Raji (cell line): ENCODE measurements around the gene ANKRD62.

Source experiments
- POLR2A ChIP-seq: IDR thresholded peaks from 2 replicates; pipeline ENCODE4 v1.6.1; 2011; ENCODE audit warnings: low read depth, low read length, control low read depth; ENCODE audit not compliant: insufficient read depth

Gene ANKRD62

GRCh38 chr18:12113999-12114646 is 20.5 kb downstream of the ANKRD62 start:
- no peak for TF ChIP-seq POLR2A

GRCh38 chr18:12119358-12119757 is 25.7 kb downstream of the ANKRD62 start:
- no peak for TF ChIP-seq POLR2A

GRCh38 chr18:12121175-12122042 is 27.8 kb downstream of the ANKRD62 start:
- no peak for TF ChIP-seq POLR2A

GRCh38 chr18:12154361-12154760 is 60.7 kb downstream of the ANKRD62 start:
- TF ChIP-seq POLR2A, result no peak

GRCh38 chr18:12155996-12156395 is 62.4 kb downstream of the ANKRD62 start:
- TF ChIP-seq POLR2A, result no peak

GRCh38 chr18:12159446-12159845 is 65.8 kb downstream of the ANKRD62 start:
- no peak for TF ChIP-seq POLR2A

- no peak for TF ChIP-seq POLR2A
These were observed 69.1 kb downstream of the ANKRD62 start for GRCh38 chr18:12162786-12163185.

GRCh38 chr18:12165038-12165768 is 71.6 kb downstream of the ANKRD62 start:
- no peak for TF ChIP-seq POLR2A
